ENCODE measurements around the gene VN1R4. TPM values are rescaled to one million over a fixed set of nuclear protein-coding genes. Genes with fewer than 3 reads are reported as not detected.
"Not testable (repeated sequence)": the region's sequence is repeated elsewhere in the genome, so short reads cannot be mapped to it uniquely, and the experiment has no call there.

Gene VN1R4
- total RNA-seq, 1 donor from 2014 or later: not detected

GRCh38 chr19:53254411-53255341 lies 12.8 kb downstream of the VN1R4 start, which contains the start of gene ZNF677:
Gene ZNF677, minus strand, starts transcription at chr19:53254873. Its CDS starts 3,323 bp downstream, at chr19:53251550.
- DNase-seq (peak; percentile 95), ATAC-seq (peak; percentile 100)
- Histone ChIP-seq H3K9me3 (no peaks in the 10 kb centered on the region), H3K4me3 (peak within 1 kb of the TSS; percentile 82), H3K36me3 (peaks cover 17% of the 10 kb centered on the region), H3K4me1 (no peaks in the 10 kb centered on the region), H3K27me3 (no peaks in the 10 kb centered on the region), H3K27ac (peak within 1 kb of the TSS; percentile 79)
- no peak for TF ChIP-seq CTCF (IDR thresholded peaks at IDR 0.05)
- intact Hi-C loops (cut with DNase I): no loop called here

GRCh38 chr19:53246498-53246897 lies 21.0 kb downstream of the VN1R4 start:
- Histone ChIP-seq H3K27me3 (no peaks in the 10 kb centered on the region), H3K4me3 (no peak overlapping the region), H3K27ac (no peak overlapping the region), H3K4me1 (no peaks in the 10 kb centered on the region), H3K9me3 (peaks cover 56% of the 10 kb centered on the region), H3K36me3 (peaks cover 30% of the 10 kb centered on the region)
- TF ChIP-seq CTCF (IDR thresholded peaks at IDR 0.05): no peak
- no peak for ATAC-seq
- DNase-seq: no peak
- intact Hi-C loops (cut with DNase I): no loop called here

- Histone ChIP-seq H3K36me3 (peaks cover 16% of the 10 kb centered on the region), H3K4me1 (no peaks in the 10 kb centered on the region), H3K4me3 (no peak overlapping the region), H3K27me3 (no peaks in the 10 kb centered on the region), H3K27ac (no peak overlapping the region), H3K9me3 (peaks cover 93% of the 10 kb centered on the region)
- ATAC-seq (no peak), DNase-seq (no peak)
- TF ChIP-seq CTCF (IDR thresholded peaks at IDR 0.05): no peak
- intact Hi-C loops (cut with DNase I): no loop called here
Observed at GRCh38 chr19:53237114-53237777, 30.3 kb downstream of the VN1R4 start.

GRCh38 chr19:53224606-53225005 lies 42.9 kb downstream of the VN1R4 start:
- no peak overlapping the region for H3K27ac ChIP-seq
- no peaks in the 10 kb centered on the region for H3K27me3 ChIP-seq
- DNase-seq (no peak), ATAC-seq (no peak)
- no peaks in the 10 kb centered on the region for H3K4me1 ChIP-seq
- intact Hi-C loops (cut with DNase I): no loop called here
- no peak overlapping the region for H3K4me3 ChIP-seq
- peaks cover 70% of the 10 kb centered on the region for H3K9me3 ChIP-seq
- H3K36me3 ChIP-seq: no peaks in the 10 kb centered on the region
- TF ChIP-seq CTCF (IDR thresholded peaks at IDR 0.05): no peak

GRCh38 chr19:53222716-53223115 lies 44.8 kb downstream of the VN1R4 start:
- intact Hi-C loops (cut with DNase I); DNase-seq: not testable (repeated sequence)
- H3K9me3 ChIP-seq: peaks cover 72% of the 10 kb centered on the region

More at GRCh38 chr19:53222716-53223115, 44.8 kb downstream of the VN1R4 start:
- not testable (repeated sequence) for ATAC-seq, H3K4me1 ChIP-seq, H3K36me3 ChIP-seq, H3K27ac ChIP-seq, H3K4me3 ChIP-seq, H3K27me3 ChIP-seq

Other genes with a start within 250 kb of the VN1R4 start
- not detected for gene ERVV-2, start 223.0 kb downstream of the VN1R4 start, total RNA-seq
- 35.3 TPM for gene ZNF160, start 164.3 kb downstream of the VN1R4 start, total RNA-seq
- gene ZNF415, start 134.8 kb downstream of the VN1R4 start, total RNA-seq: 7.0 TPM
- gene ZNF347, start 108.7 kb downstream of the VN1R4 start, total RNA-seq: 16.2 TPM
- gene ZNF665, start 74.4 kb downstream of the VN1R4 start, total RNA-seq: 6.0 TPM
- gene ZNF677, start 12.8 kb downstream of the VN1R4 start, total RNA-seq: 16.2 TPM
- not detected for gene VN1R2, start 9.4 kb downstream of the VN1R4 start, total RNA-seq
- 7.8 TPM for gene ZNF845, start 66.0 kb upstream of the VN1R4 start, total RNA-seq
- gene ZNF525, start 98.0 kb upstream of the VN1R4 start, total RNA-seq: 9.4 TPM
- gene ZNF765, start 127.4 kb upstream of the VN1R4 start, total RNA-seq: 12.4 TPM
- 12.1 TPM for gene ZNF761, start 164.3 kb upstream of the VN1R4 start, total RNA-seq
- 4.6 TPM for gene ZNF813, start 200.0 kb upstream of the VN1R4 start, total RNA-seq